OCI-LY7 (cell line): ENCODE measurements around the gene FEN1. TPM values are rescaled to one million over a fixed set of nuclear protein-coding genes. Genes with fewer than 3 reads are reported as not detected.

Source experiments
- BruUV-seq: library from RNA; stranded (reverse); fragments of 400-500 nt; replicated peaks from 2 replicates; lab custom pipeline; 2021; lab: Mats Ljungman, UMichigan
- CTCF ChIA-PET: fragments of 300-600 bp; sonication (Branson Sonifier 250); formaldehyde crosslinking; loops from one replicate; lab custom pipeline; 2022; ENCODE audit warnings: antibody characterized with exemption; ENCODE audit not compliant: unreplicated experiment; lab: Charles Lee
- POLR2A ChIA-PET: fragments of 300-600 bp; sonication (Branson Sonifier 250); formaldehyde crosslinking; loops from one replicate; lab custom pipeline; 2022; ENCODE audit warnings: antibody characterized with exemption; lab: Charles Lee
- DNase-seq: peaks from one replicate; pipeline ENCODE4 v3.0.0-alpha.2; 2015; ENCODE audit warnings: low spot score
- H2AFZ ChIP-seq: fragments of 200-600 bp; sonication (generic), shearing (Covaris generic); 2 replicates; pipeline ENCODE4 v1.6.1; 2014; ENCODE audit warnings: mild to moderate bottlenecking, antibody characterized with exemption, low read length, moderate library complexity
- H3K27ac ChIP-seq: fragments of 200-600 bp; sonication (generic); 2 replicates; pipeline ENCODE4 v1.5.1; 2014; ENCODE audit warnings: mixed run types, low read depth, mild to moderate bottlenecking, moderate library complexity, low read length, inconsistent platforms; ENCODE audit not compliant: poor library complexity, severe bottlenecking
- H3K36me3 ChIP-seq: fragments of 200-600 bp; sonication (generic); 2 replicates; pipeline ENCODE4 v1.6.1; 2014; ENCODE audit warnings: mild to moderate bottlenecking, antibody characterized with exemption, low read length, moderate library complexity, mixed read lengths; ENCODE audit not compliant: insufficient read depth
- H3K4me1 ChIP-seq: fragments of 200-600 bp; sonication (generic); 2 replicates; pipeline ENCODE4 v1.5.1; 2014; ENCODE audit warnings: mild to moderate bottlenecking, low read length; ENCODE audit not compliant: insufficient read depth, poor library complexity, severe bottlenecking
- H3K4me2 ChIP-seq: fragments of 200-600 bp; sonication (generic); 2 replicates; pipeline ENCODE4 v1.6.1; 2014; ENCODE audit warnings: mild to moderate bottlenecking, low read length
- H3K4me3 ChIP-seq: fragments of 200-600 bp; sonication (generic); 2 replicates; pipeline ENCODE4 v1.5.1; 2014; ENCODE audit warnings: mild to moderate bottlenecking, low read depth, low read length; ENCODE audit not compliant: poor library complexity, severe bottlenecking
- H3K79me2 ChIP-seq: fragments of 200-600 bp; sonication (generic); 2 replicates; pipeline ENCODE4 v1.6.1; 2016; ENCODE audit warnings: low read depth, mild to moderate bottlenecking, low read length, moderate library complexity, mixed read lengths; ENCODE audit not compliant: insufficient read depth
- H3K9me2 ChIP-seq: fragments of 200-600 bp; sonication (generic); 2 replicates; pipeline ENCODE4 v1.6.1; 2016; ENCODE audit warnings: mild to moderate bottlenecking, low read length, mixed read lengths; ENCODE audit not compliant: insufficient read depth
- H3K9me3 ChIP-seq: fragments of 200-600 bp; sonication (generic); 2 replicates; pipeline ENCODE4 v1.6.1; 2014; ENCODE audit warnings: mild to moderate bottlenecking, mixed run types, low read length, mixed read lengths
- H4K20me1 ChIP-seq: fragments of 200-600 bp; sonication (generic); 2 replicates; pipeline ENCODE4 v1.6.1; 2014; ENCODE audit warnings: mild to moderate bottlenecking, antibody characterized with exemption, low read length, moderate library complexity, mixed read lengths; ENCODE audit not compliant: insufficient read depth
- EZH2phosphoT487 ChIP-seq: fragments of 200-600 bp; sonication (generic); IDR thresholded peaks from 2 replicates; pipeline ENCODE4 v1.6.1; 2018; ENCODE audit warnings: low read depth, borderline replicate concordance, mild to moderate bottlenecking, mixed run types, antibody characterized with exemption, low read length, moderate library complexity, mixed read lengths
- intact Hi-C: fragments of 100-400 bp; cut with micrococcal nuclease; formaldehyde crosslinking; loops from one replicate; pipeline ENCODE4 v1.10.0; 2022; ENCODE audit not compliant: unreplicated experiment
- total RNA-seq, 2 experiments: library from RNA; depleted of rRNA in 1 of 2; stranded (reverse); fragments of >200 nt in 1 of 2; shearing (Covaris generic) in 1 of 2; gene quantifications; 2 replicates each; pipeline ENCODE4 v1.2.3, GENCODE V29; 2014 to 2022
- TF ChIP-seq, protein P1 (sequence below): fragments of 200-600 bp; sonication (generic); conservative IDR thresholded peaks from 2 replicates; pipeline ENCODE4 v1.5.1; 2014; ENCODE audit warnings: mild to moderate bottlenecking, antibody characterized with exemption, low read length, moderate library complexity, mixed read lengths

Gene FEN1
- total RNA-seq, 2 experiments from 2014 or later = 123 to 153 TPM

DNA sequence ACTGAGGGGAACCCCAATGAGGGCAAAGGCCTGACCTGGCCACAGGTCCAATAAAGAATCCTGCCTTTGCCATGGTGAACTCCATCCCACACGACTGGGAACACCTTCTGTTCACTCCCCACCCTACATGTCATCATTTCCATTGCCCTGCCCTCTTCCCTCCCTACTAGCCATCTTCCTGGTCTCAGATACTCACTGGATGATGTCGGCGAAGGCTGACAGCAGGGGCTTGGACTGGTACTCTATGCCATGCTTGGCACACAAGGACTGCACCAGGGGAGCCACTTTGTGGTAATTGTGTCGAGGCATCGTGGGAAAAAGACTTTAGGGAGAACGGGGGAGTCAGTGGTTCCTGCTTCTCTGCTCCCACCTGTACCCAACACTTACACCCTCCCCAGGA lies 9.9 kb downstream of the FEN1 start:
- intact Hi-C loops = no loop called here

DNA sequence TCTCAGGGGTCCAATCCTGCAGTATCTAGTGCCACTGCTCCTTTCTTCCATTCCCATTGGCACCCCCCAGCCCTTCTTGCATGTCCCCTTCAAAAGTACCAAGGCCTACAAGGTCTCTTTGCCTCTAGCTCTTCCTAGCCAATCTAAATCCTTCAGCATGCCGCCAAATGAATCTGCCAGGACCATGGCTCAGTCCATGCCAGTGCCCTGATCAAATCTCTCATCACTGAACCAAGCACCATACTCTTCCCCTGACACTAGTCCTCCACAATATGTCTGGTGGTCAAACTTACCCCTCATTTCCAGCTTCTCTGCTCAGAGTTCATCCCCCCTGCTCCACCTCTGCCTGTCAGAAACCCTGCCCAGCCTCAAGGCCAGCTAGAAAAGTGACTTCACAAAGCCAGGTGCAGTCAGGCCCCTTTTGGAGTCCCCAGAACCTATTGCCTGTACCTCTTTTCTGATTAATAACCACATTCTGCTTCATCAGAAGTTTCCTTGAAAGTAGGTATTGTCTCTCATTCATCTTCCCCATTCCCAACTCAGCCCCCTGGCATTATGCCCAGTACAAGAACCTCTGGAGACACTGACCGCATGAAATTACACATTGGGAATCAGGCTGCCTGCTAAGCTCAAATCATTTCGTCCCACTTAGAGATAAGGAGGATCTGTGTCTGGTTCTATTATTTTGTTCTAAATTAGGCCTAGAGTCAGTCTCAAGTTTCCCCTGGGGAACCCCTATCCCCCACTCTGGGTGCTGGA lies 11.4 kb downstream of the FEN1 start:
- Histone ChIP-seq H3K27ac (no peak overlapping the region), H2AFZ (no peak overlapping the region), H3K9me2 (no peaks in the 10 kb centered on the region), H3K9me3 (no peaks in the 10 kb centered on the region), H3K4me2 (no peak overlapping the region), H3K79me2 (peaks cover 9% of the 10 kb centered on the region; the same call in 1 of the 2 replicates), H4K20me1 (0 out of 2 replicates have a peak, but pooled peaks cover 3% of the 10 kb centered on the region), H3K4me1 (no peaks in the 10 kb centered on the region), H3K36me3 (peaks cover 30% of the 10 kb centered on the region), H3K4me3 (no peak overlapping the region)
- POLR2A ChIA-PET = no interaction called here
- intact Hi-C loops = no loop called here
- TF ChIP-seq EZH2phosphoT487 = no peak
- TF ChIP-seq, protein P1, sequence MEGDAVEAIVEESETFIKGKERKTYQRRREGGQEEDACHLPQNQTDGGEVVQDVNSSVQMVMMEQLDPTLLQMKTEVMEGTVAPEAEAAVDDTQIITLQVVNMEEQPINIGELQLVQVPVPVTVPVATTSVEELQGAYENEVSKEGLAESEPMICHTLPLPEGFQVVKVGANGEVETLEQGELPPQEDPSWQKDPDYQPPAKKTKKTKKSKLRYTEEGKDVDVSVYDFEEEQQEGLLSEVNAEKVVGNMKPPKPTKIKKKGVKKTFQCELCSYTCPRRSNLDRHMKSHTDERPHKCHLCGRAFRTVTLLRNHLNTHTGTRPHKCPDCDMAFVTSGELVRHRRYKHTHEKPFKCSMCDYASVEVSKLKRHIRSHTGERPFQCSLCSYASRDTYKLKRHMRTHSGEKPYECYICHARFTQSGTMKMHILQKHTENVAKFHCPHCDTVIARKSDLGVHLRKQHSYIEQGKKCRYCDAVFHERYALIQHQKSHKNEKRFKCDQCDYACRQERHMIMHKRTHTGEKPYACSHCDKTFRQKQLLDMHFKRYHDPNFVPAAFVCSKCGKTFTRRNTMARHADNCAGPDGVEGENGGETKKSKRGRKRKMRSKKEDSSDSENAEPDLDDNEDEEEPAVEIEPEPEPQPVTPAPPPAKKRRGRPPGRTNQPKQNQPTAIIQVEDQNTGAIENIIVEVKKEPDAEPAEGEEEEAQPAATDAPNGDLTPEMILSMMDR = no peak
- no TSS peak for BruUV-seq
- CTCF ChIA-PET = no interaction called here
- no peak for DNase-seq

More for the DNA sequence above, 9.9 kb downstream of the FEN1 start:
- H3K4me3 ChIP-seq = no peak overlapping the region
- ChIA-PET CTCF (no interaction called here), POLR2A (no interaction called here)
- peaks cover under 1% of the 10 kb centered on the region for H3K4me1 ChIP-seq
- H3K4me2 ChIP-seq = no peak overlapping the region
- no peak overlapping the region for H2AFZ ChIP-seq
- no peak for DNase-seq
- TF ChIP-seq, protein P1 = no peak
- no peak for TF ChIP-seq EZH2phosphoT487
- BruUV-seq = no TSS peak
- 0 out of 2 replicates have a peak, but pooled peaks cover 5% of the 10 kb centered on the region for H4K20me1 ChIP-seq
- peaks cover 23% of the 10 kb centered on the region for H3K79me2 ChIP-seq
- H3K27ac ChIP-seq = no peak overlapping the region
- H3K36me3 ChIP-seq = peaks cover 44% of the 10 kb centered on the region
- no peaks in the 10 kb centered on the region for H3K9me2 ChIP-seq
- H3K9me3 ChIP-seq = no peaks in the 10 kb centered on the region

DNA sequence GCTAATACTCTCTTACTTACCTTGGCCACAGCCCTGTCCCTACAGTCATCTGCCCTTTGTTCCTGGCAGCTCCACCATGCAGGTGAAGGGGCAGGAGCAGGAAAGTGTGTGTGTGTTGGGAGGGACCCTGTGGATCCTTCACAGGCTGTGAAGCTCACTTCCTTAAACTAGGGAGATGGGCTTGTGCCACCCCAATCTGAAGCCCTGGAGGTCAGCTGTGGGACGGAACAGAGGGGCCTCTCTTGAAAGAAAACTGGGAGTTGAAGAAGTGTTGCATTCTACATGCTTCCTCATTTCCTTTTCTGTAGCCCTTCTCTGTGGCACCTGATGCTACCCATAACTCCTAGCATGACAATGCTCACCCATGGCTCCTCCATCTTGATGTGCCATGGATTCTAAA lies 12.4 kb downstream of the FEN1 start:
- no peak overlapping the region for H3K4me3 ChIP-seq
- ChIA-PET POLR2A (no interaction called here), CTCF (interaction anchor here (0.9 kb wide), 1 partner anchor 8 kb away, joined by 3 read pairs; no protein-coding TSS in a partner anchor)
- no peaks in the 10 kb centered on the region for H3K9me2 ChIP-seq
- DNase-seq = no peak
- no peak overlapping the region for H2AFZ ChIP-seq
- no peaks in the 10 kb centered on the region for H3K9me3 ChIP-seq
- no peaks in the 10 kb centered on the region for H3K4me1 ChIP-seq
- H4K20me1 ChIP-seq = no peaks in the 10 kb centered on the region
- H3K27ac ChIP-seq = no peak overlapping the region
- intact Hi-C loops = no loop called here
- no TSS peak for BruUV-seq
- H3K36me3 ChIP-seq = peaks cover 20% of the 10 kb centered on the region
- H3K4me2 ChIP-seq = no peak overlapping the region
- no peaks in the 10 kb centered on the region for H3K79me2 ChIP-seq
- TF ChIP-seq, protein P1 = no peak
- no peak for TF ChIP-seq EZH2phosphoT487
